ENCODE data around the gene UNC79. TPM values are rescaled to one million over a fixed set of nuclear protein-coding genes. Genes with fewer than 3 reads are reported as not detected.

UNC79 gene
- total RNA-seq, 2 donors from 2014 or later: 0.78 to 3.3 TPM

GRCh38 chr14:93657875-93658274 lies 227.1 kb downstream of the UNC79 start:
- intact Hi-C loops (cut with DNase I): loop anchor here (10.0 kb wide), 1 partner anchor 237 kb away; no protein-coding TSS in a partner anchor
- Histone ChIP-seq H3K4me3 (no peak overlapping the region), H3K27me3 (no peaks in the 10 kb centered on the region), H3K9me3 (no peaks in the 10 kb centered on the region), H3K4me1 (no peaks in the 10 kb centered on the region), H3K36me3 (replicated peaks in 1 of 2; ENCODE audit: insufficient read depth in 1 of 2, low read depth in 2 of 2) (no peaks in the 10 kb centered on the region), H3K27ac (no peak overlapping the region)
- 85% methylated on average over 6 of the region's 6 CpGs for WGBS, 2 donors
- DNase-seq (no peak), ATAC-seq (no peak)
- no peak for TF ChIP-seq POLR2A (IDR thresholded peaks at IDR 0.05)
- TF ChIP-seq, protein P1, sequence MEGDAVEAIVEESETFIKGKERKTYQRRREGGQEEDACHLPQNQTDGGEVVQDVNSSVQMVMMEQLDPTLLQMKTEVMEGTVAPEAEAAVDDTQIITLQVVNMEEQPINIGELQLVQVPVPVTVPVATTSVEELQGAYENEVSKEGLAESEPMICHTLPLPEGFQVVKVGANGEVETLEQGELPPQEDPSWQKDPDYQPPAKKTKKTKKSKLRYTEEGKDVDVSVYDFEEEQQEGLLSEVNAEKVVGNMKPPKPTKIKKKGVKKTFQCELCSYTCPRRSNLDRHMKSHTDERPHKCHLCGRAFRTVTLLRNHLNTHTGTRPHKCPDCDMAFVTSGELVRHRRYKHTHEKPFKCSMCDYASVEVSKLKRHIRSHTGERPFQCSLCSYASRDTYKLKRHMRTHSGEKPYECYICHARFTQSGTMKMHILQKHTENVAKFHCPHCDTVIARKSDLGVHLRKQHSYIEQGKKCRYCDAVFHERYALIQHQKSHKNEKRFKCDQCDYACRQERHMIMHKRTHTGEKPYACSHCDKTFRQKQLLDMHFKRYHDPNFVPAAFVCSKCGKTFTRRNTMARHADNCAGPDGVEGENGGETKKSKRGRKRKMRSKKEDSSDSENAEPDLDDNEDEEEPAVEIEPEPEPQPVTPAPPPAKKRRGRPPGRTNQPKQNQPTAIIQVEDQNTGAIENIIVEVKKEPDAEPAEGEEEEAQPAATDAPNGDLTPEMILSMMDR (IDR thresholded peaks at IDR 0.05): no peak

- no peak for ATAC-seq
- peaks cover 0 to 22% (median 0%) of the 10 kb centered on the region in 3 donors for H3K9me3 ChIP-seq
- TF ChIP-seq, protein P1 (IDR thresholded peaks at IDR 0.05): no peak
- TF ChIP-seq POLR2A (IDR thresholded peaks at IDR 0.05): no peak
- intact Hi-C loops (cut with DNase I): no loop called here
- H3K27me3 ChIP-seq: no peaks in the 10 kb centered on the region
- DNase-seq: no peak
- no peaks in the 10 kb centered on the region for H3K36me3 ChIP-seq (replicated peaks in 1 of 2; ENCODE audit: insufficient read depth in 1 of 2, low read depth in 2 of 2)
- H3K4me1 ChIP-seq: no peaks in the 10 kb centered on the region
- no peak overlapping the region for H3K4me3 ChIP-seq
- H3K27ac ChIP-seq: no peak overlapping the region
Measured at GRCh38 chr14:93663317-93663716, 232.6 kb downstream of the UNC79 start.

GRCh38 chr14:93665169-93665568 lies 234.4 kb downstream of the UNC79 start:
- H3K9me3 ChIP-seq: peaks cover 0 to 22% (median 0%) of the 10 kb centered on the region in 3 donors
- TF ChIP-seq, protein P1 (IDR thresholded peaks at IDR 0.05): no peak
- H3K27ac ChIP-seq: no peak overlapping the region
- H3K4me3 ChIP-seq: no peak overlapping the region
- intact Hi-C loops (cut with DNase I): no loop called here
- ATAC-seq: no peak
- H3K36me3 ChIP-seq (replicated peaks in 1 of 2; ENCODE audit: insufficient read depth in 1 of 2, low read depth in 2 of 2): no peaks in the 10 kb centered on the region
- no peaks in the 10 kb centered on the region for H3K4me1 ChIP-seq
- no peak for DNase-seq
- H3K27me3 ChIP-seq: no peaks in the 10 kb centered on the region

- WGBS, 2 donors: 67 to 82% methylated on average over 4 of the region's 4 CpGs
- intact Hi-C loops (cut with DNase I): no loop called here
- no peak overlapping the region for H3K4me3 ChIP-seq
- no peaks in the 10 kb centered on the region for H3K27me3 ChIP-seq
- peaks cover 0 to 14% (median 0%) of the 10 kb centered on the region in 3 donors for H3K9me3 ChIP-seq
- H3K36me3 ChIP-seq (replicated peaks in 1 of 2; ENCODE audit: insufficient read depth in 1 of 2, low read depth in 2 of 2): no peaks in the 10 kb centered on the region
- DNase-seq: no peak
- no peak for ATAC-seq
- no peaks in the 10 kb centered on the region for H3K4me1 ChIP-seq
- H3K27ac ChIP-seq: no peak overlapping the region
- TF ChIP-seq, protein P1 (IDR thresholded peaks at IDR 0.05): no peak
- no peak for TF ChIP-seq POLR2A (IDR thresholded peaks at IDR 0.05)
Measured at GRCh38 chr14:93669632-93670031, 238.9 kb downstream of the UNC79 start.

GRCh38 chr14:93674343-93674742 lies 243.6 kb downstream of the UNC79 start:
- intact Hi-C loops (cut with DNase I): no loop called here
- Histone ChIP-seq H3K4me3 (no peak overlapping the region), H3K9me3 (no peaks in the 10 kb centered on the region), H3K4me1 (no peaks in the 10 kb centered on the region), H3K36me3 (replicated peaks in 1 of 2; ENCODE audit: insufficient read depth in 1 of 2, low read depth in 2 of 2) (no peaks in the 10 kb centered on the region), H3K27ac (no peak overlapping the region), H3K27me3 (no peaks in the 10 kb centered on the region)
- TF ChIP-seq, protein P1 (IDR thresholded peaks at IDR 0.05): no peak
- no peak for TF ChIP-seq POLR2A (IDR thresholded peaks at IDR 0.05)
- 91 to 92% methylated on average over 1 of the region's 1 CpG for WGBS, 2 donors
- ATAC-seq (no peak), DNase-seq (no peak)
